Measurements from ENCODE around the gene HMGXB3. TPM values are rescaled to one million over a fixed set of nuclear protein-coding genes. Genes with fewer than 3 reads are reported as not detected.

The HMGXB3 gene
- total RNA-seq, 4 donors from 2014 or later: 23.6 to 44.6 (median 29.4) TPM

- TF ChIP-seq, protein P1, sequence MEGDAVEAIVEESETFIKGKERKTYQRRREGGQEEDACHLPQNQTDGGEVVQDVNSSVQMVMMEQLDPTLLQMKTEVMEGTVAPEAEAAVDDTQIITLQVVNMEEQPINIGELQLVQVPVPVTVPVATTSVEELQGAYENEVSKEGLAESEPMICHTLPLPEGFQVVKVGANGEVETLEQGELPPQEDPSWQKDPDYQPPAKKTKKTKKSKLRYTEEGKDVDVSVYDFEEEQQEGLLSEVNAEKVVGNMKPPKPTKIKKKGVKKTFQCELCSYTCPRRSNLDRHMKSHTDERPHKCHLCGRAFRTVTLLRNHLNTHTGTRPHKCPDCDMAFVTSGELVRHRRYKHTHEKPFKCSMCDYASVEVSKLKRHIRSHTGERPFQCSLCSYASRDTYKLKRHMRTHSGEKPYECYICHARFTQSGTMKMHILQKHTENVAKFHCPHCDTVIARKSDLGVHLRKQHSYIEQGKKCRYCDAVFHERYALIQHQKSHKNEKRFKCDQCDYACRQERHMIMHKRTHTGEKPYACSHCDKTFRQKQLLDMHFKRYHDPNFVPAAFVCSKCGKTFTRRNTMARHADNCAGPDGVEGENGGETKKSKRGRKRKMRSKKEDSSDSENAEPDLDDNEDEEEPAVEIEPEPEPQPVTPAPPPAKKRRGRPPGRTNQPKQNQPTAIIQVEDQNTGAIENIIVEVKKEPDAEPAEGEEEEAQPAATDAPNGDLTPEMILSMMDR (IDR thresholded peaks at IDR 0.05; ENCODE audit: low read depth): no peak
Observed at GRCh38 chr5:150056075-150056443, 55.5 kb downstream of the HMGXB3 start.

GRCh38 chr5:150057052-150057451 lies 56.5 kb downstream of the HMGXB3 start:
- TF ChIP-seq, protein P1 (IDR thresholded peaks at IDR 0.05; ENCODE audit: low read depth): no peak

GRCh38 chr5:150057511-150057910 lies 57.0 kb downstream of the HMGXB3 start:
- TF ChIP-seq, protein P1 (IDR thresholded peaks at IDR 0.05; ENCODE audit: low read depth): no peak

DNA sequence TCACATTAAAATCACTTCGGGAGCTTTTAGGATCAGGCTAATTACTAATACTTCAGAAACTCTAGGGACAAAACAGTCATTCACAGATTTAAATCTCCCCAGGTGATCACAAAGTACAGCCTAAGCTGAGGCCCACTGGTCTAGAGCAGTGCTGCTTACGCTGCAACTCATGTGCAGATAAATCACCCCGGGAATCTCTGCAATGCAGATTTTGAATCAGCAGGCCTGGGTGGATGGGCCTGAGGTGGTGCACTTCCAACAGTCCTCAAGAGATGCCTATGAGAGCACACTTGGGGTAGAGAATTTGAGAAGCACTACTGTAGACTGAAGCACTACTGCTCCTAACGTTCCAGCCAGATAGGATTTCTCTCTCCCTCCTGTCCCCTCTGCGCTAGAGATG lies 57.5 kb downstream of the HMGXB3 start:
- TF ChIP-seq, protein P1 (IDR thresholded peaks at IDR 0.05; ENCODE audit: low read depth): no peak

- TF ChIP-seq, protein P1 (IDR thresholded peaks at IDR 0.05; ENCODE audit: low read depth): no peak
Observed at GRCh38 chr5:150058480-150059126, 58.1 kb downstream of the HMGXB3 start.

GRCh38 chr5:150059623-150060022 lies 59.1 kb downstream of the HMGXB3 start:
- TF ChIP-seq, protein P1 (IDR thresholded peaks at IDR 0.05; ENCODE audit: low read depth): no peak

DNA sequence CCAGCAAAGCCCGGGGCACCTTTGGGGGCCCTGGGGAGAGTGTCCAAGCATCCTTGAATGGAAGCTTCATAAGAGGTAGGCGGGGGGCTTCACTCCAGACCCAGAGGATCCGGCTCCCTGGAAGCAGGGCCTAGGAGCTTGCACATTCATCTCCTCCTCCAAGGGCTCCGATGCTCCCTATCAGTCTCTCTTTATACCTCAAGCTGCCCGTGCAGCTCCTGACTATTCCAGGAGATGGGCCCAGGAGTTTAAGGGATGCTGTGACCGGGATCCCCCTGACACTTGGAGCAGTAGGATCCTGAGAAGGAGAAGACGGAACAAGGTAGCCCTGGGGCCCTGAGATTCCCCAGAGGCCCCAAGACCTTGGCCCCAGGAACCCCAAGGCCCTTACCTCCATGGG lies 59.9 kb downstream of the HMGXB3 start:
- TF ChIP-seq, protein P1 (IDR thresholded peaks at IDR 0.05; ENCODE audit: low read depth): no peak

Measured in subcutaneous adipose tissue (tissue), 4 donors.